ENCODE data around the gene DTHD1.

DTHD1 gene

DNA sequence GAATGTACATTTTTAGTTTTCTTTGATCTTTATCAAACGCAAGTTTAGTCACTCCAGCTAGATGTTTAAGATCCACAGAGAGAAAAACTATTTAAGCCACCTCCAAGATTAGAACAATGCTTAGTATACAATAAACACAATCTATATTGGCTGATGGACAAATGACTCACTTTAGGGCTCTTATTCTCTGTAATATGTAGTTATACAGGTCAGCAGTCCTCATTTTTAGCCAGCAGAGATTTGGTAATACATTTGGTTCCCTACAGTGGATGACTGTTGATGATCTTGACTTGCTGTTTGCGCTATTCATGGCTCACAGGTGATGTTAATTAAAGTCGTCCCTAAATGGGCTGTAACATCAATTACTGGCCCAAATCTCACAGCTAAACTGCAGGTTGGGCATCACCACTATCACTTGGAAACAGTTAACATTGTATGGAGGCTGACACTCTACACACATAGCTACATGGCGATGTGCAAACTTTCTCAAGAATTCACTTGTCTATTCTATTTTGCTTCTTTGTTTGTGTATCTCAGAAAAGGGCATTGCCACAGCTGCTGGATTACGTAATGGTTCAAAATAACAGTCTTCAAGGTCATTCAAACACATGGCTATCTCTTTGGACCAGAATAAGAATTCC, 11.8 kb upstream of the DTHD1 start:
- no peak for DNase-seq

DNA sequence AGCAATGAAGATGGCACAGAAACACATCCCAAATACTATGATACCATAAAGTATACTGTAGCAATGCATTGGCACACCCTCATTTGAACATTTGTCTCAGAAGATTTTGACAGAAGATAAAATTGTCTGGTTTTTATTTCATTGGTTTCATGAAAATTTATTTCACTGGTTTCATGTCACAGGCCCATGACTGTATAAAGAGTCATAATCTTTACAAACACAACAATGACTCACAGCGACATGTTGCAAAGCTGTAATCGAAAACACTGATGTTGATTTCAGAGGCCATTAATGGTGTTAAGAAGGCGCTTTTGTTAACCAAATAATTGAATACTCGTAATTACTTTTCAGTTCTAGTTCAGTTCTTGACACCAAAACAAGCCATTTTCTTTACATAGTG, 8.1 kb upstream of the DTHD1 start:
- DNase-seq = no peak

DNA sequence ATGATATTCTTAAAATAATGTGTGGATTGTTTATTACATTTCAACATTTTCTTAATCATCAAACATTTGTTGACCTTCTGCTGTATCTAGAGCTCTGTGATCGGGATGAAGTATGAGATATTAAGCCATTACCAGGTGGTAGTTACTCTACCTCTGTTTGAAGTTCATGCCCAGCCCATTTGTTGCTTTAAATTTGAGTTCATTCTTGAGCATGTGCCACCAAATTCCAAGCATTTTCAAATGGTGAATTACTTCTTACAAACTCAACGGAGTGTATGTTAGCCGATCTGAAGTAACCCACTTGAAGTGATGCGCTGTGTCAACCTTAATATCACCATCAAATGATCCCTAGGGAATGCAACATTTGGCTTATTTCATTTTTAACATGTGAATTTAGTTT, 7.3 kb upstream of the DTHD1 start:
- no peak for DNase-seq

DNA sequence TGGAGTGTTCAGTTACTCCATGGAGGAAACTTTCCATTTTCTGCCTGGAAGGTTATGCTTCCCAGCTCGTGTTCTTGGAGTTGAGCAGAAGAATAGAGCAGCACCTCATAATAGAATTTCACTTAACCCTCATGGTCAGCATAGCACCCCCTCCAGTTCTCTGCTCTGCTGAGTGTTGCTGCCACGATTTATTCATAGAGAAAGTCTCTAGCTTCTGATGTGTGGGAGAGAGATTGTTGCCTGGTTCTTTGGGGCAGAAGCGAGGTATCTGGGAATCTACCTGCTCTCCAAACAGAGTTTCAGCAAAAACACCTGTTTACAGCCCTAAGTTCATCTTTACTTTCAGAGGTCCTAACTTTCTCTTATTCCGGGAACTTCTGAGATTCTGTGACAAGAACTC, 3.9 kb upstream of the DTHD1 start:
- DNase-seq = no peak

DNA sequence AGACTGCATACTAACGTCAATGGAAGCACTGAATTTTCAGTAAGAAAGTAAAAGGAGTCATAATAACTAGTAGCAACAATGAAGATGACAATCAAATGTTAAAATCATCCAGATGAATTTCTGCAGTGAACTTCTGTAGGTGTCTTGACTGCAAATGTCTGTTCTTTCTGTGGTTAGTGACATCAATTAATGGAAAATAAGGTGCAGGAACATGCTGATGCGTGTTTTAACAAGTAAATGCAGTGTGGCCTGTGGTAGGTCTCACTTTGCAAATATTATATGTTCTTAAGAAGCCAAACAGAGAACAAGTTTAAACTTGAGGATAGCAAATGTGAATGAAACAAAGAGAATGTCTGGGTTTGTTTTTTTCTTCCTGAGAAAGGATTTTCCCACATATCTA, 2.6 kb upstream of the DTHD1 start:
- no peak for DNase-seq

DNA sequence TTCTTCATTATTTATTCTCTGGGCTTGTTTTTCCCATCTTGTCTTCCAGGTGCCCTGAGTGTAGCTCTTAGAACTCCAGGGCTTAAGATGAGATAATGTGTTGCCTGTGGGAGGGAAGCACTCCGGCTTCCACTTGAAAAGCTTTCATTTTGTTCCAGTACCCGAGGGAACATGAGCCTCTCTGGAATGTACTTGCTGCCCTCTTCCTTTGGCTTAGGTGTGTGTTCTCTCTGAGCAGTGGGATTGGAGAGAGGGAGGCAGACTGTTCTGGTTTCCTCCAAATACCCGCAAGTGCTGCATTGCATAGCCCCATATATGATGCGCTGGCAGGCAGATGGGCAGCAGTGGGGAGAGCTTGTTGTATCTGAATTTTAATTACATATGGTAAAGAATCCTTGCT, 861 bp upstream of the DTHD1 start:
- DNase-seq = peak; percentile 60

DNA sequence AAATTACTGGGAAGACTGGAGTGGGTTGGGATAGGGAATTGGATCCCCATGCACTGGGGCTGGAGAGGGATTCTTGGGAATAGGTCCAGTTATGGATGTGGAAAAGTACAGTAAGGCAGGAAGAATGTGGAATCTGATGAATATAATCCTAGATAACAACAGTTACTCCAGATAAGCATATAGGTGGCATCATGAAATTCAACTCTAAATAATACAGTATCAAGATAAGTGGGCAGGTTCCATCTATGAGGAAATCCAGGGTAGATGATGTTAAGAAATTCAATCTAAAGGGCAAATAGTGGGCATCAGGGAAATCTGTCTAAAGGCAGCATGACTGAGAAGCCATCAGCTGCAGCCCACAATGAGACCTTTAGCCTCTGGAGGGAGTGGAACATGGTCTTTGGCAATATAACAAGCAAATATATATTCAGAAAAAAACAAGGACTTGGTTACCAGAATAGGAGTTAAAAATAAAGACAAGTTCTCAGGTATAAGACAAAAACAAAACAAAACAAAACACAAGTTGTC, 1.2 kb downstream of the DTHD1 start:
- DNase-seq = no peak

DNA sequence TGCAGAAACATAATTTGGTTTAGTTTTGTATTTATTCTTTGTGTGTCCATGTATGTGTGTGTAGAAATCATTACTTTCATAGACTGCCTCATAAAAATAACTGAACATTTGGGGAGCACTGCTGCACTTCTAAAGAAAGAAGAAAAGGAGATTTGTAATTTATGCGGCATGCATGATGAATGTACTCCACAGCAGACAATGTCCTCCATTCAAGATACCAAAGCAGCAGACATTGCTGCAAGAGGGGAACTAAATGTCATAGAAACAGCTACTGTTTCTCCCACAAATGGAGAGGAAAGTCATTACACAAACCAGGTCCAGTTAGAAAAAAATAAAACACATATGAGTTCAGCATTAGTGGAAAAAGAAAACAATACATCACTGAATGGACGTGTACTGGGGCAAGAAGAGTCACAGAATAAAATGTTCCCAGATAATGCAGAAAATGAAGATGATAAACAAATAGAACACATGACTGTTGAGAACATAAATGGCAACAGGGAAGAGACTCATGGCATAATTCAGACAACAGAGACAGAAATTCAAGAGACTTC, 2.6 kb downstream of the DTHD1 start:
- peak; percentile 68 for DNase-seq

DNA sequence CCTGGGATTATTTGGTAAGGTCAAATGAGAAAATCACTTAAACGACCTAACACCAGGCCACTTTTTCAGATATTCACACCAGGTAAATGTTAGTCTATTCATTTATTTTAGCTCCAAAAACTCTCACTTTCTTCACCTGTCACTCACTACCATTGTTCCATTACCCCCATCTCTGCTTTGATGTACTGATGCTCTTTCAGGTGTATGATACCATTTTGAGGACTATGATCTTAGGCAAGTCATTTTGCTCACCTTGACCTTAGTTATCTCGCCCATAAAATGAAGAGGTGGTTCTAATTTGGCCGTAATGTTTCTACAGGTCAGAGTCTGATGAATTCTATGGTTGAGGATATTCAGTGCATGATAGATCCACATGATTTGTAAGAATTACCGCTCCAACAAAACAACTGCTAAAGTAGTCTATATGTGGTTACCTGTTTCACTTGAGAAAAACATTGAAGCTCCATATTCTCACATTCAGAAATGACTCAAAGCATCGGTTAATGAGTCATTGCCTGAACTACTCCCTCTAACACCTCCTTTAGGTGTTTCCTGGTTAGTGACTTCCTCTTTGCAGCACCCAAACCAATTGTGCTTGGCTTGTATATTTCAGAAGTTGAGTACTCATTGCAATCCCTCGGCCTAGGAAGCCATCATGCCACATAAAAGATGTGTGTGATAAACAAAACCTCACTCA, 4.5 kb downstream of the DTHD1 start:
- DNase-seq = no peak

DNA sequence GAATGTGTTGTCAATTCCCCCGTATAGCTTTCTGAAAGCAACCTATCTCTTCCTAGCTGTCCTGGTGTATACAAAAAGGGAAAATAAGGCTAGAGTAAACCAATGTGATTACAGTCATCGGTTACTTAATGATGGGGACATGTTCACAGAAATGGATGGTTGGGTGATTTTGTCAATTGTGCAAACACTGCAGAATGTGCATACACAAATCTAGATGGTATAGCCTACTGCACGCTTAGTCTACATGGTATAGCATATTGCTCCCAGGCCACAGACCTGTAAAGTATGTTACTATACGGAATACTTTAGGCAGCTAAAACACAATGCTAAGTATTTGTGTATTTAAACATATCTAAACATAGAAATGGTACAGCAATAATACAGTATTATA, 5.1 kb downstream of the DTHD1 start:
- DNase-seq = no peak

DNA sequence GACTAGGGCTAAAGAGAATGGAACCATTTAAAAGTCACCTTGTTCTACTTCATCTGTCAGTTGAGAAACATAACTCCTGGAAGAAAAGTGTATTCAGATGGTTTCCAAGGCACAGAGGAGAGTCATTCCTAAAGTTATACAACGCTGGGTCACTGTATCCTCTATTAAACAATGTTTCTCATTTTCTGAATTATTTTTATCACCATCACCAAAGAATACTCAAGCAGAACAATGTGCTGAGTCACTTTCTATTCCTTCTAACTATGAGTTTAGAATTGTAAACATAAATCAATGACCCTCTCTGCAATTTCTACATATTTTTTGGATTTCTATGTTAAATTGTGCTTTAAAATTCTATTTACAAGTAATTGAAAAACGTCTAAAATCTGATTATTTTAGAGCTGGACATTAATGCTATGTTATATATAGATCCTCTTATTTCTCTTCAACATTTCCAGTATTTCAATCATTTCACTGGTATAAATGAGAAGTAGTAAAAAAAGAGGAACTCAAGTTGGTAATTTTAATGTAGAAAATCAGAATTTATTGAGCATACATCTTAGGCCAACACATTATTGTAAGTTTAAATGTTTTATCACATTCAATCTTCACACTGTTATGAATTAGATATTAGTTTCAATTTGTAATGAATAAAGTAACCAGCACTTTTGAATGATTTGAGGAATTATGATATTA, 7.5 kb downstream of the DTHD1 start:
- no peak for DNase-seq

DNA sequence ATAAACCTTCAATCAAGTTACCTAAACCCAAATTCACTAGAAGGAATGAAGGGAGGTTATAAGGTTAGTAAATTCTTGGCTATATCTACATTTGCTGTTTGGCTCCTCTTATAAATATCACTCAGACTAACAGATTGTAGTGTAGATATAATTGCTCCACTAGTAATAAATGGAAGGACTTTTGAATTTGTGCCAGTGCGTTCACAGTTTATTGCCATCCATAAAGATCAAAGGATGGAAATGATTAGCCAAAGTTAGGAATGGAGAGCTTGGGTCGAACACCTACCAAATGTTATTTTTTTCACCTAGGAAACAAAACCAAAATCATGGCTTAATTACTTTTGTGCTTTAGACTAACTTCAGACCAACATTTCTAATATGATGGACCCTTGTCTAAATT, 9.2 kb downstream of the DTHD1 start:
- no peak for DNase-seq

DNA sequence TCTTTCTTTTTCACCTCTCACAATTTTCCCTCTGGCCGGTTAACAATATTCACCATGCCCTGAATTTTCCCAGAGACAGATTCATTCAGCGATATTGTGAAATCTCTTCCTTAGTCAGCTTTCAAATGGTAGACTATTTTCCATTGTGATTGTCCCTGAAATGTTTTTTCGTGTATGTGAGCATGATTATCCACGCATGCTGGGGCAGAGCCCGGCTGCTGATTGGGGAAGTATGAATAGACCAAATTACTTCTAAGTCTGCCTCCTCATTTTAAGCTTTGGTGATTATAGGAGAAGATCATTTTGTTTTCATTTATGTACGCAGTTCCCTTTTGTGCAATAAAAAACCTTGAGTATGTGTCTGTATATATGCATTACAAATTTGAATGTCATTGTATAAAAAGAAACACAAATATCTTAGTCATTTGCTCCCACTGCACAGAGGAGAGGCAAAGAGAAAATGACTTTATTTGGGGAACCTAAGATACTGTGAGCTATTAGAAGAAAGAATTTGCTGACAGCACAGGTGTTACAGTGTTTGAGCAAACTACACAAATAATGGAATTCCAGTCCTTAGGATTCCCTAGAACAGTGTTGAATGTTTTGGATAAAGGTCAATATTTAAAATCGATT, 11.3 kb downstream of the DTHD1 start:
- DNase-seq = peak; percentile 56

DNA sequence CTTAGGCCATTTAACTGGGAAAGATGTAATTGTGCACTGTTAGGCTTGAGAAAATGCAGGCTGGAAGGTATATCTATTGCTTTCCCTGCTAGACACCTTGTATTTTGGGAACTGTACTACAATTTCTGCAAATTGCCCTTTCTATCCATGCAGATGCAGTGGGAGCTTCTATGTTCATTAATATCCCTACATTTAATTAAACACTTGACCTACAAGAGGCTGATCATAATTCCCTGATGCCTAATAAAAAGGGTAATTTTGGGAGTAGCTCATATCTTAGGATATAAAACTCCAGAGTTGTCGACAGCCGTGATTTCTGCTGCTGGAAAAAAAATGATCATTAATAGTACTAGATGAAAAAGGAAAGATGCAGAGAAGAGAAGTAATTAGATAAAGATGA, 19.7 kb downstream of the DTHD1 start:
- DNase-seq = no peak

DNA sequence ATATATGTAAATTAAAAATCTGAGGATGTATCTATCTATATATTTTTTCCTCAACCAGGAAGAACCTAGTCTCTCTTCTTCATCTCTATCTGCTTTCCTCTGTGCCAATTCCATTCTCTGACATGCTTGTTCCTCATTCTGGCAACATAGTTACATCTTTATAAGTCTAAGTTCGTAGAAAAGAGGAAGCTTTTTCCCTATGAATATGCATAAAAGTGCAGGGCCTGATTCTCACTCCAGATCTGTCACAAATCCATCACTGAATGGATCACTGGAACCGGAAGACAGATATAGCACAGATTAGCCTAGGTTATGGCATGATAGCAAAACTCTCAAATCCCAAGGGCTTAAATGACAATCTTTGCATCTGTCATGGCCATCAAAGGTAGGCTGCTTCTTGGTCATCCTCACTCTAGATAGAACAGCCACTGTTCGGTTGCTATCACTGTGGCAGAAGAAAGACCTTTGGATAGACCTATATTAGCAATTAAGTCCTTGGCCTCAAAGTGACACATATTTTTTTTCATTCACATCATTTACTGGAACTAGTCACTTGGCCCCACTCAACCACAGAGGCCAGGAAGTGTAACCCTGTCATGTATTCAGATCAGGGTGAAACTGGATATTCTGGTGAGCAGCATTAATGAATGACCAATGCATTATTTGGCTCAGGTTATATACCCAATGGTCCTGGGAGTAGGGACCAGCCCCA, 22.2 kb downstream of the DTHD1 start:
- DNase-seq = no peak

DNA sequence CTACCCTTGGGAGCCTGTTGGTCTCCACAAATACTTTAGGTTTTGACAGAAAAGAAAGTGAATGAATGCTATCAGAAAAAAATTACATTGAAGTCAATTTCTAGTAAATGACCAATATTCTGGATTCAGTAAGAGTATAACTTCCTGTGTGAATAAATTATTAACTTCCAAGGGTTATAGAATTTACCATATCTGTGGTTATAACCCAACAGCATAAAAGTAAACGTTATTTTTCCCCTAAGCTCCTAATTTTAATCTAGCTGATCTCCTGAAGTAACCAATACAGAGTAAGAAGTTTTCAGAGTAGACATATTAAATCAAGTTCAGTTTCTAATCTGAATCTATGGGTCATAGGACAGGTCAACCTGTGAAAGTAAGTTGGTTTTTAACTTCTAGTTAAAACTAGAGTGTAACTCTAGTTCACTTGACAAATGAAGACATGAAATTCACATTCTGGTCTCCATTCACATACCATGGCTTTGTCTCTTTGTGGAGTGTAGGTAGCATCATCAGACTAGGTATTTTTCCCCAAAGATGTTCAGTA, 22.8 kb downstream of the DTHD1 start:
- no peak for DNase-seq

DNA sequence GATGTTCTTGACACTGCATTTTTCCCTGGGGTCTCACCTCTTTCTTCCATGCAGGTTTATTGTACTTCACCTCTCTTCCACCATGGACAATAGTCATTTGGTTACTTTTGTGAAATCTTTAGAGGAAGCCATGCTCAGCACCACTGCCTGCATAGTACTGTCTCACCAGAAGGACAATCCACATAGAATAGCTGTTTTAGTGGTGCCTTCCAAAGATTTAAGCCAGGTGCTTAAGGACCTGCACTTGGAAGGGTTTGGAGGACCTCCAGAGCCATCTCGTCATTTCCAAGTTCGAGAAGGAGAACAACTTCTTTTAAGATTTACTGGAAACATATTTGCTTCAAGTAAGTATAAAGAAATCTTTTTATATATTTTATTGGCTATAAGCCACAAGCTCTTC, 26.7 kb downstream of the DTHD1 start:
- DNase-seq = no peak

DNA sequence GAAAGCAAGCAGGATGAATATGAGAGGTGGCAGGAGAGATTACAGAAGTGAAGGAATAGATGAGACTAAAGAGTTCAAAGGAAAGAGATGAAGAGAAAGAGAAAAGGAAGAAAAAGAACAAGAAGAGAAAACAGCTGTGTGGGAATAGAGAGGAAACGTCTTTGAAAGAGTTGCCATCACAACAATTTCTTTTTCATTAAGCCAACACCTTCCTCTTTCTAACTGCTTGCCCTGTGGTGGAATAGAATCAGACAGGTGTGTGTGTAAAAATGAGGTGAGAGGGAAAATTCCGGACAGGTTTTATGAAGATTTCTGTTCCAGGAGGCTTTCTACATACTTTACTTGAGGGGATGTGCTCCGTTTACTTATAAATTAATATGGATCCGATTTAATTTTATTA, 28.8 kb downstream of the DTHD1 start:
- DNase-seq = no peak

DNA sequence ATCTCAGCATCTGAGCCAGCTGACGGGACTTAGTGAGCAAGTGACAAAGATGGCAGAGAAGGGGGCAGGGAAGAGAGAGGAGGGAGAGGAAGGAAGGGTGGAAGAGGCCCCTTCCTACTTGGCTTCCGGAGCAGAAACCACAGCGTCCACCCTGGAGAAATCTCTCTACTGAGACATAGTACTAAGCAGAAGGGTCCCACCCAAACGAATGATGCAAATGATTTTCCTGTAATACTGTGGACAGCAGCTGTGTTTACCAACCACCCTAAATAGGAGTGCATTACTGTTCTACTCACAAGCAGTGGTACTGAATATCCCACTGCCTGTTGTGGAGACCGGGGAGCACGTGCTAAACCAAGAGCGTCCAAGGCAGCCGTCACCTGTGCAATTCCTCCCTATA, 29.4 kb downstream of the DTHD1 start:
- DNase-seq = no peak

DNA sequence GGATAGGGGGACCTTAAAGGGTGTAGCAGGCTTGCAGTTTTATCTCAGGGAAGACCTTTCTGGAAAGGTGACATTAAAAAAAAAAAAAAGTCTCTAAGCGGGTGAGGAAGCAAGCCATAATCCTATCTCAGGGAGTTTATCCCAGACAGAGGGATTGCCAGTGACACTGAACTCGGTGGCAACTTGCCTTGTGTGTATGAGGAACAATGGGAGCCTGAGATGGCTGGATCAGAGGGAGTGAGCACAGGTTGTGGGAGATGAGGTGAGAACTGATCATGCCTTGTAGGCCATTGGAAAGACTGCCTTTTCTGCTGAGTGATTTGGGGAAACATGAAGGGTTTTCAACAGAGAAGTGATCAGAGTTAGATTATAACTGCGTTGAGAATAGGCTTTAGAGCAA, 31.1 kb downstream of the DTHD1 start:
- no peak for DNase-seq

DNA sequence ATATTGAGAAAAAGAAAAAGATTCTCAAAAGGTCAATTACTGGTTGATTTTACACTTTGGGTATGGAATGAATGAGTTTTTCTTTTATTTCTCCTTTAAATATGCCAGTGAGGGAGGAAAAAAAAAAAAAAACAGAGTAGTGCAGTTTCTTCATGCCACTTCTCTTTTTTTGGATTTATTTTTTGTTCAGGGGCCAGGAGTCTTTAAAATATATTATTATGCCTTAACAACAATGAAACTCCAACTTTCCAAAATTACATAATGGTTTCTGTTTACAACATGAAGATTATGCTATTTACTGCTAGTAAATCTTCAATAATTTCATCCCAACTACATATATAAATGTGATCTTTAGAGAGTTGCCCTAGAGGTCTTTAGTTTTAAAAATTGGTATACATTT, 31.9 kb downstream of the DTHD1 start:
- DNase-seq = no peak

DNA sequence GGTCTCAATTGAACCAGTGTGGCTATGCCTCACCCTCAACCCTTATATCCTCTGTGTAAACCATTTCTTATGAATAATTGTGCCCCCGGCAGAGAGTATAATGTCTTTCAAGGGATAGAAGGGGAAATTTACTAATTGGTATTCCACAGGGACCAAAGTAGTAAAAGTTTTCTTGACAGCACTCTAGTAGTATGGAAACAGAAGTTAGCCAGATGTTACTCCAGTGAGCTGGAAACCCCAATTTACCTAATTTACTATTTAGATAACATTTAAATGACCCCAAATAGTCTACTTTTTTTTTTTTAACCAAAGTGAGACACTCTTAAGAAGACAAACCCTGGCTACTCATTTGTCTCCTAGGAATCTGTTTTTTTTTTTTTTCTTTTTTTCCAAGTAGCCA, 32.3 kb downstream of the DTHD1 start:
- no peak for DNase-seq
